ENCODE measurements around the gene CFHR5.

DNA sequence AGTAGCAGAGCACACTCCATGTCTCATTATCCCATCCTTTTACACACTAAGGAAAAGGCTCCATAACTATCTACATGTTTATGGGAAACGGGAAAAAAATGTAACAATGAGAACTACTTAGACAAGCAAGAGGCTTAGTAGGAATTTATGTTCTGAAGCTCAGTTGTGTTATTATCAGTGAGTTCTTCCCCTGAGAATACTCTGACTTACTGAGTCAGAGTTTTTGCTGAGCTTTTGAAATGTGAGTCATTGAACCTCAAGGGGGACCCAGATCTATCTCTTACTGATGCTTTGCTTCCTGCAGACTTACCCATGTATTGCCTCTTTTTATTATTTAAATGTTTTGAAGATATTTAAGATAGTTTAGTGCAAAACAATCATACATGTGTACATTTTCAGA lies 20.1 kb downstream of the CFHR5 start:
- TF ChIP-seq, protein P1, sequence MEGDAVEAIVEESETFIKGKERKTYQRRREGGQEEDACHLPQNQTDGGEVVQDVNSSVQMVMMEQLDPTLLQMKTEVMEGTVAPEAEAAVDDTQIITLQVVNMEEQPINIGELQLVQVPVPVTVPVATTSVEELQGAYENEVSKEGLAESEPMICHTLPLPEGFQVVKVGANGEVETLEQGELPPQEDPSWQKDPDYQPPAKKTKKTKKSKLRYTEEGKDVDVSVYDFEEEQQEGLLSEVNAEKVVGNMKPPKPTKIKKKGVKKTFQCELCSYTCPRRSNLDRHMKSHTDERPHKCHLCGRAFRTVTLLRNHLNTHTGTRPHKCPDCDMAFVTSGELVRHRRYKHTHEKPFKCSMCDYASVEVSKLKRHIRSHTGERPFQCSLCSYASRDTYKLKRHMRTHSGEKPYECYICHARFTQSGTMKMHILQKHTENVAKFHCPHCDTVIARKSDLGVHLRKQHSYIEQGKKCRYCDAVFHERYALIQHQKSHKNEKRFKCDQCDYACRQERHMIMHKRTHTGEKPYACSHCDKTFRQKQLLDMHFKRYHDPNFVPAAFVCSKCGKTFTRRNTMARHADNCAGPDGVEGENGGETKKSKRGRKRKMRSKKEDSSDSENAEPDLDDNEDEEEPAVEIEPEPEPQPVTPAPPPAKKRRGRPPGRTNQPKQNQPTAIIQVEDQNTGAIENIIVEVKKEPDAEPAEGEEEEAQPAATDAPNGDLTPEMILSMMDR (IDR thresholded peaks at IDR 0.05; ENCODE audit: low read length): no peak
- TF ChIP-seq EZH2 (IDR thresholded peaks at IDR 0.05; ENCODE audit: borderline replicate concordance, low read length): no peak
